SU-DHL-6 (cell line): ENCODE measurements around the gene CRHBP.

Source experiments
- H2AFZ ChIP-seq: fragments of 200-600 bp; sonication (generic); 2 replicates; pipeline ENCODE4 v1.6.1; 2014; ENCODE audit warnings: low read depth, mild to moderate bottlenecking, moderate library complexity, mixed read lengths, antibody characterized with exemption, low read length; ENCODE audit not compliant: severe bottlenecking
- H3F3A ChIP-seq: fragments of 200-600 bp; shearing (Covaris generic); 2 replicates; pipeline ENCODE4 v1.6.0; 2016; ENCODE audit warnings: antibody characterized with exemption, mild to moderate bottlenecking; ENCODE audit not compliant: insufficient read depth
- H3K27ac ChIP-seq: fragments of 200-600 bp; sonication (generic); 2 replicates; pipeline ENCODE4 v1.5.1; 2016; ENCODE audit warnings: low read depth, mild to moderate bottlenecking, low read length, moderate library complexity, mixed read lengths
- H3K27me3 ChIP-seq: fragments of 200-600 bp; sonication (generic), shearing (Covaris generic); 2 replicates; pipeline ENCODE4 v1.6.0; 2014; ENCODE audit warnings: mild to moderate bottlenecking, low read length
- H3K36me3 ChIP-seq: fragments of 200-600 bp; sonication (generic); 2 replicates; pipeline ENCODE4 v1.6.1; 2014; ENCODE audit warnings: mild to moderate bottlenecking, low read length, mixed read lengths
- H3K4me2 ChIP-seq: fragments of 300-600, 200-600 bp; shearing (Covaris generic), sonication (generic); 2 replicates; pipeline ENCODE4 v1.6.0; 2014; ENCODE audit warnings: low read length, low read depth, mild to moderate bottlenecking; ENCODE audit not compliant: poor library complexity, severe bottlenecking
- H3K4me3 ChIP-seq: fragments of 200-600 bp; sonication (generic); 2 replicates; pipeline ENCODE4 v1.5.1; 2014; ENCODE audit warnings: antibody characterized with exemption, low read length, mild to moderate bottlenecking, mixed read lengths; ENCODE audit not compliant: insufficient read depth, poor library complexity, severe bottlenecking
- H3K79me2 ChIP-seq: fragments of 200-600 bp; sonication (generic); 2 replicates; pipeline ENCODE4 v1.6.1; 2014; ENCODE audit warnings: mild to moderate bottlenecking, low read length, moderate library complexity; ENCODE audit not compliant: insufficient read depth
- H3K9ac ChIP-seq: fragments of 200-600 bp; sonication (generic); 2 replicates; pipeline ENCODE4 v1.7.0; 2014; ENCODE audit warnings: mild to moderate bottlenecking, low read length
- H3K9me2 ChIP-seq: fragments of 200-600 bp; sonication (generic); replicated peaks from 2 replicates; pipeline ENCODE4 v1.6.1; 2014; ENCODE audit warnings: low read length; ENCODE audit not compliant: insufficient read depth
- H3K9me3 ChIP-seq: fragments of 200-600 bp; sonication (generic); 2 replicates; pipeline ENCODE4 v1.6.1; 2014; ENCODE audit warnings: low read length, mixed read lengths; ENCODE audit not compliant: insufficient read depth
- H4K20me1 ChIP-seq: fragments of 200-600 bp; sonication (generic); 2 replicates; pipeline ENCODE4 v1.6.1; 2014; ENCODE audit warnings: low read depth, mild to moderate bottlenecking, antibody characterized with exemption, low read length, moderate library complexity, mixed read lengths
- CTCF ChIP-seq: fragments of 200-600 bp; sonication (generic); IDR thresholded peaks from one replicate; pipeline ENCODE4 v1.5.1; 2017; ENCODE audit warnings: antibody characterized with exemption, mild to moderate bottlenecking, low read length, moderate library complexity; ENCODE audit not compliant: insufficient read depth, poor library complexity, severe bottlenecking
- EZH2phosphoT487 ChIP-seq: fragments of 200-600 bp; sonication (generic), shearing (Covaris generic); conservative IDR thresholded peaks from 2 replicates; pipeline ENCODE4 v1.6.1; 2018; ENCODE audit warnings: mild to moderate bottlenecking, antibody characterized with exemption, low read length, moderate library complexity, mixed read lengths

The CRHBP gene

GRCh38 chr5:76941000-76941399 lies 11.8 kb upstream of the CRHBP start:
- H2AFZ ChIP-seq = no peak overlapping the region
- H3K4me2 ChIP-seq = no peak overlapping the region
- TF ChIP-seq EZH2phosphoT487 = no peak
- TF ChIP-seq CTCF = no peak
- no peaks in the 10 kb centered on the region for H3K27me3 ChIP-seq
- H3K79me2 ChIP-seq = peaks cover 3% of the 10 kb centered on the region; the same call in 1 of the 2 replicates
- no peak overlapping the region for H3K9ac ChIP-seq
- H3K9me2 ChIP-seq = no peaks in the 10 kb centered on the region
- H3F3A ChIP-seq = no peaks in the 10 kb centered on the region
- no peak overlapping the region for H3K4me3 ChIP-seq
- no peaks in the 10 kb centered on the region for H4K20me1 ChIP-seq
- H3K27ac ChIP-seq = no peak overlapping the region
- 0 out of 2 replicates have a peak, but pooled peaks cover 1% of the 10 kb centered on the region for H3K36me3 ChIP-seq
- H3K9me3 ChIP-seq = no peaks in the 10 kb centered on the region

- H3K9ac ChIP-seq = no peak overlapping the region
- H3K27ac ChIP-seq = no peak overlapping the region
- H4K20me1 ChIP-seq = no peaks in the 10 kb centered on the region
- H3K4me2 ChIP-seq = no peak overlapping the region
- no peak overlapping the region for H2AFZ ChIP-seq
- no peaks in the 10 kb centered on the region for H3K9me3 ChIP-seq
- no peaks in the 10 kb centered on the region for H3K27me3 ChIP-seq
- H3K4me3 ChIP-seq = no peak overlapping the region
- no peaks in the 10 kb centered on the region for H3K9me2 ChIP-seq
- H3K79me2 ChIP-seq = peaks cover 6% of the 10 kb centered on the region; the same call in 1 of the 2 replicates
- H3K36me3 ChIP-seq = 0 out of 2 replicates have a peak, but pooled peaks cover 4% of the 10 kb centered on the region
- no peak for TF ChIP-seq CTCF
- no peak for TF ChIP-seq EZH2phosphoT487
- no peaks in the 10 kb centered on the region for H3F3A ChIP-seq
Measured at GRCh38 chr5:76941442-76941841, 11.4 kb upstream of the CRHBP start.

- no peaks in the 10 kb centered on the region for H3K9me2 ChIP-seq
- TF ChIP-seq EZH2phosphoT487 (no peak), CTCF (no peak)
- no peaks in the 10 kb centered on the region for H3K27me3 ChIP-seq
- H3K9me3 ChIP-seq = no peaks in the 10 kb centered on the region
- no peaks in the 10 kb centered on the region for H3F3A ChIP-seq
- H3K79me2 ChIP-seq = peaks cover 6% of the 10 kb centered on the region; the same call in 1 of the 2 replicates
- H2AFZ ChIP-seq = no peak overlapping the region
- no peak overlapping the region for H3K27ac ChIP-seq
- no peak overlapping the region for H3K4me2 ChIP-seq
- H4K20me1 ChIP-seq = no peaks in the 10 kb centered on the region
- no peak overlapping the region for H3K9ac ChIP-seq
- H3K36me3 ChIP-seq = 0 out of 2 replicates have a peak, but pooled peaks cover 4% of the 10 kb centered on the region
- H3K4me3 ChIP-seq = no peak overlapping the region
Measured at GRCh38 chr5:76942581-76942980, 10.3 kb upstream of the CRHBP start.
